Caco-2 (cell line): Measurements from ENCODE around the gene SLC35F5. TPM values are rescaled to one million over a fixed set of nuclear protein-coding genes. Genes with fewer than 3 reads are reported as not detected.

Source experiments
- BruUV-seq: library from RNA; stranded (reverse); fragments of 400-500 nt; replicated peaks from 2 replicates; lab custom pipeline; 2021; lab: Mats Ljungman, UMichigan
- CTCF ChIA-PET: fragments of 300-600 bp; sonication (Branson Sonifier 250); formaldehyde crosslinking; loops from one replicate; lab custom pipeline; 2022; ENCODE audit warnings: antibody characterized with exemption; lab: Charles Lee
- POLR2A ChIA-PET: fragments of 300-600 bp; sonication (Branson Sonifier 250); formaldehyde crosslinking; loops from one replicate; lab custom pipeline; 2022; ENCODE audit warnings: antibody characterized with exemption; lab: Charles Lee
- DNase-seq, 2 experiments: peaks; one replicate each; pipeline versions ENCODE4 v3.0.0 to v3.0.0-alpha.2; 2020 to 2022
- H3K27me3 ChIP-seq: replicated peaks from 2 replicates; pipeline ENCODE4 v1.6.0; 2011; ENCODE audit warnings: low read length; ENCODE audit not compliant: control insufficient read depth, insufficient read depth
- H3K36me3 ChIP-seq: 2 replicates; pipeline ENCODE4 v1.5.1; 2011; ENCODE audit warnings: low read length; ENCODE audit not compliant: control insufficient read depth, insufficient read depth
- H3K4me1 ChIP-seq: fragments of 250-450 bp; sonication (Bioruptor Pico); 2 replicates; pipeline ENCODE4 v1.5.1; 2020; ENCODE audit warnings: mild to moderate bottlenecking
- H3K4me3 ChIP-seq: 2 replicates; pipeline ENCODE4 v1.5.1; 2011; ENCODE audit warnings: low read depth, mild to moderate bottlenecking, control low read depth, low read length
- H3K9me3 ChIP-seq: fragments of 250-450 bp; sonication (Bioruptor Pico); 2 replicates; pipeline ENCODE4 v1.5.1; 2020; ENCODE audit warnings: mild to moderate bottlenecking, moderate library complexity
- H3K27ac Mint-ChIP-seq: one replicate; pipeline ENCODE4 v1.8.0; 2022; ENCODE audit warnings: mixed read lengths; ENCODE audit not compliant: unreplicated experiment
- H3K27me3 Mint-ChIP-seq: one replicate; pipeline ENCODE4 v1.8.0; 2022; ENCODE audit warnings: mixed read lengths; ENCODE audit not compliant: insufficient read depth, unreplicated experiment
- H3K36me3 Mint-ChIP-seq: one replicate; pipeline ENCODE4 v1.8.0; 2022; ENCODE audit warnings: mild to moderate bottlenecking, mixed read lengths; ENCODE audit not compliant: insufficient read depth, unreplicated experiment
- H3K4me1 Mint-ChIP-seq: one replicate; pipeline ENCODE4 v1.8.0; 2022; ENCODE audit warnings: low read depth, mixed read lengths; ENCODE audit not compliant: unreplicated experiment
- H3K4me3 Mint-ChIP-seq: one replicate; pipeline ENCODE4 v1.8.0; 2022; ENCODE audit warnings: mild to moderate bottlenecking, moderate library complexity, mixed read lengths; ENCODE audit not compliant: unreplicated experiment
- H3K9me3 Mint-ChIP-seq: one replicate; pipeline ENCODE4 v1.8.0; 2022; ENCODE audit warnings: mixed read lengths; ENCODE audit not compliant: unreplicated experiment
- intact Hi-C: fragments of 100-400 bp; cut with micrococcal nuclease; formaldehyde crosslinking; loops from one replicate; pipeline ENCODE4 v1.10.0; 2022; ENCODE audit not compliant: unreplicated experiment
- total RNA-seq: library from RNA; stranded (reverse); gene quantifications from 2 replicates; pipeline ENCODE4 v1.2.3, GENCODE V29; 2022
- TF ChIP-seq, protein P1 (sequence below), 2 experiments: fragments of 200-600 bp in 1 of 2; IDR thresholded peaks; 1 replicate in 1 of 2; 2 replicates in 1 of 2; pipeline versions ENCODE4 v1.5.1 to v1.8.0; 2011 to 2022; ENCODE audit warnings: antibody characterized with exemption in 1 of 2, control low read depth in 1 of 2, inconsistent platforms in 1 of 2, low read depth in 1 of 2, low read length in 1 of 2, mild to moderate bottlenecking in 1 of 2, moderate library complexity in 1 of 2; ENCODE audit not compliant: insufficient read depth in 1 of 2, severe bottlenecking in 1 of 2, unreplicated experiment in 1 of 2

The SLC35F5 gene
- total RNA-seq, 1 experiment from 2014 or later: 149 TPM

- ChIA-PET CTCF (no interaction called here), POLR2A (no interaction called here)
- TF ChIP-seq, protein P1, sequence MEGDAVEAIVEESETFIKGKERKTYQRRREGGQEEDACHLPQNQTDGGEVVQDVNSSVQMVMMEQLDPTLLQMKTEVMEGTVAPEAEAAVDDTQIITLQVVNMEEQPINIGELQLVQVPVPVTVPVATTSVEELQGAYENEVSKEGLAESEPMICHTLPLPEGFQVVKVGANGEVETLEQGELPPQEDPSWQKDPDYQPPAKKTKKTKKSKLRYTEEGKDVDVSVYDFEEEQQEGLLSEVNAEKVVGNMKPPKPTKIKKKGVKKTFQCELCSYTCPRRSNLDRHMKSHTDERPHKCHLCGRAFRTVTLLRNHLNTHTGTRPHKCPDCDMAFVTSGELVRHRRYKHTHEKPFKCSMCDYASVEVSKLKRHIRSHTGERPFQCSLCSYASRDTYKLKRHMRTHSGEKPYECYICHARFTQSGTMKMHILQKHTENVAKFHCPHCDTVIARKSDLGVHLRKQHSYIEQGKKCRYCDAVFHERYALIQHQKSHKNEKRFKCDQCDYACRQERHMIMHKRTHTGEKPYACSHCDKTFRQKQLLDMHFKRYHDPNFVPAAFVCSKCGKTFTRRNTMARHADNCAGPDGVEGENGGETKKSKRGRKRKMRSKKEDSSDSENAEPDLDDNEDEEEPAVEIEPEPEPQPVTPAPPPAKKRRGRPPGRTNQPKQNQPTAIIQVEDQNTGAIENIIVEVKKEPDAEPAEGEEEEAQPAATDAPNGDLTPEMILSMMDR (IDR thresholded peaks at IDR 0.05; ENCODE audit: insufficient read depth in 1 of 2, low read depth in 1 of 2, low read length in 1 of 2, severe bottlenecking in 1 of 2, unreplicated experiment in 1 of 2): no peak
These were observed 11.5 kb upstream of the SLC35F5 start for GRCh38 chr2:113767811-113768460.

GRCh38 chr2:113765276-113765675 lies 8.8 kb upstream of the SLC35F5 start:
- no peaks in the 10 kb centered on the region for H3K27me3 Mint-ChIP-seq
- BruUV-seq: no TSS peak
- no peaks in the 10 kb centered on the region for H3K4me1 ChIP-seq
- peaks cover 8% of the 10 kb centered on the region for H3K9me3 ChIP-seq
- intact Hi-C loops: no loop called here
- TF ChIP-seq, protein P1 (IDR thresholded peaks at IDR 0.05; ENCODE audit: insufficient read depth in 1 of 2, low read depth in 1 of 2, low read length in 1 of 2, severe bottlenecking in 1 of 2, unreplicated experiment in 1 of 2): no peak
- DNase-seq: no peak
- no peaks in the 10 kb centered on the region for H3K4me1 Mint-ChIP-seq
- ChIA-PET CTCF (no interaction called here), POLR2A (no interaction called here)
- no peaks in the 10 kb centered on the region for H3K36me3 Mint-ChIP-seq
- no peak overlapping the region for H3K4me3 ChIP-seq
- H3K27me3 ChIP-seq: no peaks in the 10 kb centered on the region
- peaks cover 13% of the 10 kb centered on the region for H3K9me3 Mint-ChIP-seq
- no peak overlapping the region for H3K27ac Mint-ChIP-seq
- no peaks in the 10 kb centered on the region for H3K36me3 ChIP-seq
- H3K4me3 Mint-ChIP-seq: no peak overlapping the region

More at GRCh38 chr2:113767811-113768460, 11.5 kb upstream of the SLC35F5 start:
- H3K9me3 Mint-ChIP-seq: peaks cover 13% of the 10 kb centered on the region
- H3K27ac Mint-ChIP-seq: no peak overlapping the region
- no peak for DNase-seq
- BruUV-seq: no TSS peak
- Histone ChIP-seq H3K36me3 (no peaks in the 10 kb centered on the region), H3K9me3 (peaks cover 8% of the 10 kb centered on the region), H3K4me3 (no peak overlapping the region), H3K4me1 (no peaks in the 10 kb centered on the region), H3K27me3 (no peaks in the 10 kb centered on the region)
- H3K4me1 Mint-ChIP-seq: peaks cover 6% of the 10 kb centered on the region
- H3K36me3 Mint-ChIP-seq: no peaks in the 10 kb centered on the region
- intact Hi-C loops: no loop called here
- H3K4me3 Mint-ChIP-seq: no peak overlapping the region
- H3K27me3 Mint-ChIP-seq: no peaks in the 10 kb centered on the region

DNA sequence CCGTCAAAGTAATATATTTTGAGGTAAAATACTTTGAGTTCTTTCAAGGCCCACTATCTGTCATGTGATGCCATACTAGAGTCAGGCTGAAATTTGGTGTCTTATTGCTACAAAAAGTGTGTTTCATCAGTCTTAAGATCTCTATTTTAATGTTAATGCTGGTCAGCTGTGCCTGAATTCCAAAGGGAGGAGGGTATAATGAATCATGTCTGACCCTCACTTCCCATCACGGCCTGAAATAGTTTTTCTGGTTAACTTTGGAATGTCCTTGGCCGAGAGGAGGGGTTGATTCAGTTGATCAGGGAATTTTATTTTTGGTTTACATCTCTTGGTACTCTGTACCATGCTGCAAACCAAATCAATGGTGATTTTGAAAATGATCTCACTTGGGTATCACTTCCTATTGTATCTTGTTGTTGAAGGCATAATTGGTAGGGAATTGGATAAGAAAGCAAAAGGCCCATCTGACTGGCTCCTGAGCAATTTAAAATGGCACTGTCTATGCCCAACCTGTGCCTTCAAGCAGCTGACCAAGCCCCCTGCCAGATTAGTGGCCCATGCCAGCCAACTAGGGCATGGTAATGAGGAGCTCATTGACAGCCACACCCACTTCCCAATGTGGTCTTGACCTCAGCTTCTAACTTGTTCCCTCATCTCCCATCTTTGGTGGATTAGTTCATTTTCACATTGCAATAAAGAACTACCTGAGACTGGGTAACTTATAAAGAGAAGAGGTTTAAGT lies 6.1 kb upstream of the SLC35F5 start:
- H3K9me3 Mint-ChIP-seq: peaks cover 13% of the 10 kb centered on the region
- no peak overlapping the region for H3K27ac Mint-ChIP-seq
- no TSS peak for BruUV-seq

More for the DNA sequence above, 6.1 kb upstream of the SLC35F5 start:
- Mint-ChIP-seq H3K36me3 (no peaks in the 10 kb centered on the region), H3K4me3 (no peak overlapping the region), H3K4me1 (no peaks in the 10 kb centered on the region), H3K27me3 (no peaks in the 10 kb centered on the region)
- ChIA-PET POLR2A (no interaction called here), CTCF (no interaction called here)
- Histone ChIP-seq H3K27me3 (no peaks in the 10 kb centered on the region), H3K9me3 (peaks cover 8% of the 10 kb centered on the region), H3K4me3 (no peak overlapping the region), H3K4me1 (peaks cover under 1% of the 10 kb centered on the region; the same call in 1 of the 2 replicates), H3K36me3 (no peaks in the 10 kb centered on the region)
- intact Hi-C loops: no loop called here
- no peak for DNase-seq
- TF ChIP-seq, protein P1 (IDR thresholded peaks at IDR 0.05; ENCODE audit: insufficient read depth in 1 of 2, low read depth in 1 of 2, low read length in 1 of 2, severe bottlenecking in 1 of 2, unreplicated experiment in 1 of 2): no peak
